ENCODE results near the gene DNAI4.

- no peak for TF ChIP-seq CTCF (optimal IDR thresholded peaks at IDR 0.05 in 1 of 3, IDR thresholded peaks at IDR 0.05 in 1 of 3, conservative IDR thresholded peaks at IDR 0.05 in 1 of 3; ENCODE audit: extremely low read depth in 1 of 3, insufficient read depth in 2 of 3, low read length in 3 of 3)
- no peak for TF ChIP-seq EZH2 (IDR thresholded peaks at IDR 0.05; ENCODE audit: low read length)
Measured at GRCh38 chr1:66774438-66774837, 150.2 kb downstream of the DNAI4 start.
